SK-N-SH treated with all-trans-retinoic acid at 6 μM for 48 hours (cell line): Measurements from ENCODE around the gene PATE1.

Source experiments
- ATAC-seq: fragments of 200-7000 bp; cut with Tn5 transposase; 3 replicates; pipeline ENCODE4 v1.9.1; 2020; ENCODE audit warnings: mild to moderate bottlenecking, moderate library complexity
- ARNTL ChIP-seq: fragments of 450-650 bp; formaldehyde crosslinking; IDR thresholded peaks from 2 replicates; pipeline ENCODE4 v1.5.0; 2020; ENCODE audit warnings: low read depth, mild to moderate bottlenecking, moderate library complexity, borderline replicate concordance
- BACH2 ChIP-seq: fragments of 250-450 bp; sonication (Bioruptor Pico); IDR thresholded peaks from 2 replicates; pipeline ENCODE4 v1.9.0; 2021; ENCODE audit warnings: mild to moderate bottlenecking, borderline replicate concordance
- CSDC2 ChIP-seq: fragments of 250-450 bp; sonication (Bioruptor Pico); IDR thresholded peaks from 2 replicates; pipeline ENCODE4 v1.5.0; 2020; ENCODE audit warnings: mild to moderate bottlenecking, moderate library complexity
- CSRNP3 ChIP-seq: fragments of 250-450 bp; sonication (Bioruptor Pico); IDR thresholded peaks from 2 replicates; pipeline ENCODE4 v1.5.1; 2021; ENCODE audit warnings: mild to moderate bottlenecking, moderate library complexity
- ESRRG ChIP-seq: fragments of 250-450 bp; sonication (Bioruptor Pico); IDR thresholded peaks from 2 replicates; pipeline ENCODE4 v1.6.1; 2021; ENCODE audit warnings: mild to moderate bottlenecking
- GLIS3 ChIP-seq: fragments of 250-450 bp; sonication (Bioruptor Pico); IDR thresholded peaks from 2 replicates; pipeline ENCODE4 v1.5.0; 2020; ENCODE audit warnings: mild to moderate bottlenecking, moderate library complexity
- ISL1 ChIP-seq: fragments of 250-450 bp; sonication (Bioruptor Pico); IDR thresholded peaks from 2 replicates; pipeline ENCODE4 v2.1.2; 2022; ENCODE audit warnings: mild to moderate bottlenecking, moderate library complexity
- OSR1 ChIP-seq: fragments of 250-450 bp; sonication (Bioruptor Pico); IDR thresholded peaks from 2 replicates; pipeline ENCODE4 v1.8.0; 2022; ENCODE audit warnings: moderate library complexity, mild to moderate bottlenecking, inconsistent platforms
- PATZ1 ChIP-seq: fragments of 250-450 bp; sonication (Bioruptor Pico); IDR thresholded peaks from 2 replicates; pipeline ENCODE4 v1.8.0; 2020; ENCODE audit warnings: mild to moderate bottlenecking, moderate library complexity, borderline replicate concordance
- POU6F1 ChIP-seq: fragments of 250-450 bp; sonication (Bioruptor Pico); IDR thresholded peaks from 2 replicates; pipeline ENCODE4 v1.8.0; 2021; ENCODE audit warnings: low read depth, mild to moderate bottlenecking, moderate library complexity, borderline replicate concordance
- PPARA ChIP-seq: fragments of 250-450 bp; sonication (Bioruptor Pico); IDR thresholded peaks from 2 replicates; pipeline ENCODE4 v1.5.0; 2020; ENCODE audit warnings: mild to moderate bottlenecking, borderline replicate concordance
- RARB ChIP-seq: fragments of 250-450 bp; sonication (Bioruptor Pico); IDR thresholded peaks from 2 replicates; pipeline ENCODE4 v1.8.0; 2021; ENCODE audit warnings: mild to moderate bottlenecking, moderate library complexity
- SNAI2 ChIP-seq: fragments of 250-450 bp; sonication (Bioruptor Pico); IDR thresholded peaks from 2 replicates; pipeline ENCODE4 v1.5.0; 2020; ENCODE audit warnings: mild to moderate bottlenecking, moderate library complexity
- TCF4 ChIP-seq: fragments of 250-450 bp; sonication (Bioruptor Pico); IDR thresholded peaks from 2 replicates; pipeline ENCODE4 v1.8.0; 2021; ENCODE audit warnings: mild to moderate bottlenecking, moderate library complexity, borderline replicate concordance
- TOX ChIP-seq: fragments of 250-450 bp; sonication (Bioruptor Pico); IDR thresholded peaks from 2 replicates; pipeline ENCODE4 v1.8.0; 2021; ENCODE audit warnings: mild to moderate bottlenecking, moderate library complexity, borderline replicate concordance
- TSHZ2 ChIP-seq: fragments of 250-450 bp; sonication (Bioruptor Pico); IDR thresholded peaks from 2 replicates; pipeline ENCODE4 v1.5.0; 2020; ENCODE audit warnings: mild to moderate bottlenecking, moderate library complexity
- ZC3H10 ChIP-seq: fragments of 250-450 bp; sonication (Bioruptor Pico); IDR thresholded peaks from 2 replicates; pipeline ENCODE4 v1.5.1; 2021; ENCODE audit warnings: mild to moderate bottlenecking, moderate library complexity
- ZFP30 ChIP-seq: fragments of 450-650 bp; formaldehyde crosslinking; IDR thresholded peaks from 2 replicates; pipeline ENCODE4 v1.5.0; 2022; ENCODE audit warnings: mild to moderate bottlenecking, moderate library complexity
- ZNF565 ChIP-seq: fragments of 450-650 bp; formaldehyde crosslinking; conservative IDR thresholded peaks from 2 replicates; pipeline ENCODE4 v1.5.0; 2020; ENCODE audit warnings: low read depth, mild to moderate bottlenecking, moderate library complexity
- ZNF70 ChIP-seq: fragments of 450-650 bp; formaldehyde crosslinking; IDR thresholded peaks from 2 replicates; pipeline ENCODE4 v1.5.0; 2020; ENCODE audit warnings: mild to moderate bottlenecking, moderate library complexity
- ZNF8 ChIP-seq: fragments of 450-650 bp; formaldehyde crosslinking; IDR thresholded peaks from 2 replicates; pipeline ENCODE4 v1.5.0; 2020; ENCODE audit warnings: mild to moderate bottlenecking, moderate library complexity

The PATE1 gene

GRCh38 chr11:125724125-125724524 lies 22.0 kb upstream of the PATE1 start:
- TF ChIP-seq OSR1 (CRISPR knock-in tag) (no peak), ESRRG (CRISPR knock-in tag) (no peak), ISL1 (CRISPR knock-in tag) (no peak), CSRNP3 (no peak), ARNTL (no peak), ZNF8 (CRISPR knock-in tag) (no peak)
- peak; percentile 83 for ATAC-seq

- no peak for ATAC-seq
- TF ChIP-seq ZNF70 (no peak), CSRNP3 (no peak), ZC3H10 (CRISPR knock-in tag) (no peak), TCF4 (CRISPR knock-in tag) (no peak), ESRRG (CRISPR knock-in tag) (no peak), OSR1 (CRISPR knock-in tag) (no peak), GLIS3 (CRISPR knock-in tag) (no peak), ISL1 (CRISPR knock-in tag) (no peak), SNAI2 (CRISPR knock-in tag) (no peak), ARNTL (no peak), TOX (CRISPR knock-in tag) (no peak), ZNF565 (CRISPR knock-in tag) (no peak), POU6F1 (CRISPR knock-in tag) (no peak), PATZ1 (CRISPR knock-in tag) (no peak), ZFP30 (CRISPR knock-in tag) (no peak)
- TF ChIP-seq, all 23 proteins: peak for 0
Observed at GRCh38 chr11:125728969-125729368, 17.1 kb upstream of the PATE1 start.

- ATAC-seq = no peak
- no peak for TF ChIP-seq CSRNP3
- TF ChIP-seq ESRRG (CRISPR knock-in tag) = no peak
- no peak for TF ChIP-seq TOX (CRISPR knock-in tag)
- TF ChIP-seq ZNF8 (CRISPR knock-in tag) = no peak
- no peak for TF ChIP-seq CSDC2 (CRISPR knock-in tag)
- no peak for TF ChIP-seq SNAI2 (CRISPR knock-in tag)
- no peak for TF ChIP-seq ZFP30 (CRISPR knock-in tag)
- TF ChIP-seq BACH2 = no peak
- no peak for TF ChIP-seq ZNF565 (CRISPR knock-in tag)
- no peak for TF ChIP-seq RARB (CRISPR knock-in tag)
- no peak for TF ChIP-seq TSHZ2 (CRISPR knock-in tag)
- no peak for TF ChIP-seq PPARA
- no peak for TF ChIP-seq TCF4 (CRISPR knock-in tag)
- TF ChIP-seq ZC3H10 (CRISPR knock-in tag) = no peak
- TF ChIP-seq ARNTL = no peak
Observed at GRCh38 chr11:125740617-125741016, 5.5 kb upstream of the PATE1 start.
